K562 (cell line): ENCODE data around the gene NACA. TPM values are rescaled to one million over a fixed set of nuclear protein-coding genes. Genes with fewer than 3 reads are reported as not detected.
A peak's percentile ranks its signal among the peaks of the same experiment; 100 is the strongest.

Source experiments
- ATAC-seq: fragments of 200-7000 bp; cut with Tn5 transposase; 3 replicates; pipeline ENCODE4 v1.9.1; 2020; ENCODE audit warnings: moderate library complexity
- BruUV-seq: library from RNA; stranded (reverse); fragments of 400-500 nt; replicated peaks from 2 replicates; lab custom pipeline; 2021; lab: Mats Ljungman, UMichigan
- CTCF ChIA-PET: fragments of 300-600 bp; formaldehyde crosslinking; extraction: SDS; loops from one replicate; lab custom pipeline; 2021; ENCODE audit warnings: low intra/inter-chr PET ratio; lab: Yijun Ruan, JAX
- POLR2A ChIA-PET: fragments of 300-600, 350-650 bp; sonication (Branson Sonifier 250); formaldehyde crosslinking; extraction: SDS; loops from one replicate; lab custom pipeline; 2021; ENCODE audit warnings: antibody characterized with exemption, inconsistent platforms; lab: Yijun Ruan, JAX
- DNase-seq, 4 experiments: peaks; one replicate each; pipeline versions ENCODE4 v3.0.0 to v3.0.0-alpha.2; 2011 to 2018; ENCODE audit warnings: low spot score in 3 of 4, mixed read lengths in 3 of 4; ENCODE audit errors: extremely low read depth in 1 of 4
- FAIRE-seq: peaks from 2 replicates; lab custom pipeline; 2011; peaks lifted over from hg19 to GRCh38; lab: Jason Lieb, UNC
- H2AFZ ChIP-seq: 2 replicates; pipeline ENCODE4 v1.6.0; 2011; ENCODE audit warnings: low read depth, low read length, control low read depth, inconsistent platforms
- H3K27ac ChIP-seq: fragments of 200-600 bp; 3 replicates; pipeline ENCODE4 v1.8.0; 2011; ENCODE audit warnings: low read depth, mild to moderate bottlenecking, control low read depth, inconsistent platforms, low read length, moderate library complexity, mixed read lengths; ENCODE audit errors: extremely low read depth
- H3K27me3 ChIP-seq, 2 experiments: fragments of 300-600 bp in 1 of 2; 2 replicates in 1 of 2; 3 replicates in 1 of 2; pipeline versions ENCODE4 v1.6.0 to v1.8.0; 2011; ENCODE audit warnings: inconsistent platforms in 2 of 2, low read length in 2 of 2, mild to moderate bottlenecking in 1 of 2, mixed read lengths in 1 of 2, moderate library complexity in 1 of 2; ENCODE audit not compliant: control insufficient read depth in 2 of 2, insufficient read depth in 2 of 2
- H3K36me3 ChIP-seq: fragments of 300-600 bp; 3 replicates; pipeline ENCODE4 v1.8.0; 2011; ENCODE audit warnings: mild to moderate bottlenecking, low read length, inconsistent platforms; ENCODE audit not compliant: control insufficient read depth, insufficient read depth
- H3K4me1 ChIP-seq, 2 experiments: fragments of 200-600 bp in 1 of 2; replicated peaks in 1 of 2; 2 replicates in 1 of 2; 3 replicates in 1 of 2; pipeline versions ENCODE4 v1.5.1 to v1.8.0; 2011; ENCODE audit warnings: inconsistent platforms in 2 of 2, low read length in 2 of 2, mild to moderate bottlenecking in 1 of 2, mixed read lengths in 1 of 2, moderate library complexity in 1 of 2; ENCODE audit not compliant: control insufficient read depth in 2 of 2, insufficient read depth in 2 of 2
- H3K4me2 ChIP-seq: 2 replicates; pipeline ENCODE4 v1.6.1; 2011; ENCODE audit warnings: low read length, control low read depth, inconsistent platforms, mixed read lengths; ENCODE audit not compliant: insufficient read depth
- H3K4me3 ChIP-seq: fragments of 200-600 bp; sonication (generic), shearing (Covaris generic); 2 replicates; pipeline ENCODE4 v1.5.1; 2016; ENCODE audit warnings: control low read depth, inconsistent platforms
- H3K79me2 ChIP-seq: fragments of 200-600 bp; 3 replicates; pipeline ENCODE4 v1.8.0; 2011; ENCODE audit warnings: low read length, inconsistent platforms; ENCODE audit not compliant: control insufficient read depth, insufficient read depth
- H3K9ac ChIP-seq, 2 experiments: 2 replicates each; pipeline versions ENCODE4 v1.6.0 to v1.6.1; 2011; ENCODE audit warnings: low read depth in 2 of 2, low read length in 2 of 2, control low read depth in 1 of 2, inconsistent platforms in 1 of 2, mild to moderate bottlenecking in 1 of 2, mixed read lengths in 1 of 2; ENCODE audit not compliant: insufficient read depth in 1 of 2
- H3K9me1 ChIP-seq: one replicate; pipeline ENCODE4 v1.6.0; 2011; ENCODE audit warnings: inconsistent platforms, mild to moderate bottlenecking, low read length, moderate library complexity; ENCODE audit not compliant: control insufficient read depth, insufficient read depth
- H3K9me3 ChIP-seq: replicated peaks from 2 replicates; pipeline ENCODE4 v1.5.1; 2011; ENCODE audit warnings: low read depth, low read length, inconsistent platforms; ENCODE audit not compliant: control insufficient read depth, insufficient read depth
- H4K20me1 ChIP-seq: replicated peaks from 2 replicates; pipeline ENCODE4 v1.6.1; 2011; ENCODE audit warnings: low read length, inconsistent platforms, mixed read lengths; ENCODE audit not compliant: control insufficient read depth, insufficient read depth
- BACH1 ChIP-seq: fragments of 200-800 bp; sonication (Bioruptor generic); IDR thresholded peaks from 2 replicates; pipeline ENCODE4 v1.6.1; 2016; ENCODE audit warnings: missing genetic modification characterization, missing compliant biosample characterization
- MAZ ChIP-seq, 2 experiments: fragments of 450-650 bp in 1 of 2; sonication (generic) in 1 of 2; formaldehyde crosslinking; IDR thresholded peaks in 1 of 2; conservative IDR thresholded peaks in 1 of 2; 2 replicates each; pipeline versions ENCODE4 v1.4.0 to v1.5.0; 2020; ENCODE audit warnings: mild to moderate bottlenecking in 1 of 2, missing genetic modification reagents in 1 of 2
- ZNF140 ChIP-seq: fragments of 250-450 bp; sonication (Bioruptor Pico); IDR thresholded peaks from 2 replicates; pipeline ENCODE4 v1.8.0; 2021; ENCODE audit warnings: moderate library complexity, mild to moderate bottlenecking, inconsistent platforms
- ZNF445 ChIP-seq: fragments of 250-450 bp; sonication (Bioruptor Pico); IDR thresholded peaks from 2 replicates; pipeline ENCODE4 v1.4.0; 2020; ENCODE audit warnings: low read depth, mild to moderate bottlenecking, moderate library complexity
- WGBS: fragments of 100-300 bp; shearing (Covaris generic); methylation state at CpG from one replicate; pipeline ENCODE4 v1.1.6; 2016; ENCODE audit warnings: low coverage, mixed read lengths; ENCODE audit not compliant: insufficient coverage; ENCODE audit errors: missing lambda C conversion rate; 5-methylcytosine and 5-hydroxymethylcytosine counted together
- in situ Hi-C: fragments of 300-500 bp; cut with MboI; formaldehyde crosslinking; loops from 4 replicates; pipeline ENCODE4 v1.15.0; 2018; ENCODE audit warnings: inconsistent platforms, mixed read lengths
- intact Hi-C: fragments of 100-400 bp; cut with micrococcal nuclease; formaldehyde crosslinking; loops from 2 replicates; pipeline ENCODE4 v1.14.2; 2022
- polyA plus RNA-seq, 8 experiments: library from polyadenylated mRNA; depleted of rRNA in 4 of 8; stranded (reverse) in 5 of 8; unstranded in 3 of 8; fragments of >200 nt; fragmentation: Nextera tagmentation in 2 of 8; fragmentation: Illumina TruSeq in 1 of 8; extraction: Ambion mirVana in 2 of 8; extraction: Trizol in 1 of 8; gene quantifications; 2 replicates each; pipeline versions ENCODE4 v1.2.1 to v1.2.3, GENCODE V29; 2011 to 2014; ENCODE audit warnings: inconsistent platforms in 1 of 8, missing spikeins in 1 of 8
- total RNA-seq, 7 experiments: library from RNA; depleted of rRNA in 6 of 7; stranded (reverse); fragments of >200 nt in 6 of 7; fragmentation: Illumina TruSeq in 2 of 7; extraction: Trizol in 2 of 7; gene quantifications; 2 replicates each; pipeline versions ENCODE4 v1.2.1 to v1.2.3, GENCODE V29; 2011 to 2021; ENCODE audit warnings: low replicate concordance in 1 of 7
- TF ChIP-seq, protein P1 (sequence below): fragments of 250-450 bp; sonication (Bioruptor Pico); IDR thresholded peaks from 2 replicates; pipeline ENCODE4 v1.8.0; 2022; ENCODE audit warnings: moderate library complexity, mild to moderate bottlenecking, inconsistent platforms
- TF ChIP-seq, protein P2 (sequence below): sonication (generic); IDR thresholded peaks from 2 replicates; pipeline ENCODE4 v1.6.1; 2016

The NACA gene
- total and polyA plus RNA-seq, 9 of the 15 experiments (the other 6 are each of a cell fraction or from before 2014, with no cell fraction given) = 1,030 to 2,416 (median 1,645) TPM

DNA sequence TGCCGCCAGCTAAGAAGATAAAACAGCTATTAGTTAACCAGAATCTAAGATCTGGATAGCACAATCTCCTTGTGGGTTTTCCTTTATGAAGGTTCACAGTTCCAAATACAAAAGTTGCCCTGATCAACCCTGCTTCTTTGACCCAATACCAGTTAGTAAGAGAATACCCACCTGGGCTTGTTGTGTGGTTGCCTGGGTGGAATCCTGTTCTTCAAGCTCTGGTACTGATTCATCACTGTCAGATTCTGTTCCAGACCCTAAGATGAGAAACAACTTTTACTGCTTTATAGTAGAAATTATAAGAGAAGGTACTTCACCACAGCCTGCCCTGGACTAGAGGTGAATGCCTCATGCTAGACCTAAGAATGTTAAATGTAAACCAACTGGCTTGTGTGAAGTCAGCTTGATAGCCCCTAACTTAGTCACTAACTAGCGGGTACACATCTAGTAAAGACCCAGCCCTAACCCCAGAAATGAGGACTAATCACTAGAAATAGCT lies 10.6 kb downstream of the NACA start:
- WGBS = 88% methylated on average over 2 of the region's 2 CpGs
- CTCF ChIA-PET = no interaction called here

More for the DNA sequence above, 10.6 kb downstream of the NACA start:
- Histone ChIP-seq H2AFZ (no peak overlapping the region), H3K4me2 (no peak overlapping the region), H3K9ac (no peak overlapping the region), H4K20me1 (peaks cover 33% of the 10 kb centered on the region), H3K4me3 (no peak overlapping the region), H3K27ac (no peak overlapping the region), H3K9me3 (no peaks in the 10 kb centered on the region), H3K27me3 (no peaks in the 10 kb centered on the region), H3K36me3 (peaks cover 78% of the 10 kb centered on the region), H3K4me1 (peaks cover 8 to 13% of the 10 kb centered on the region in 2 experiments; a peak in 4 of 5 replicates), H3K79me2 (peaks cover 51% of the 10 kb centered on the region), H3K9me1 (peaks cover 12% of the 10 kb centered on the region)
- ATAC-seq (no peak), DNase-seq (peak in 1 of 4 experiments; percentile 8), FAIRE-seq (no peak)
- in situ Hi-C loops (no loop called here), intact Hi-C loops (no loop called here)
- BruUV-seq = no TSS peak
- POLR2A ChIA-PET = interaction anchor here (0.6 to 3.0 kb wide), 4 partner anchors 9 to 848 kb away, joined by 3 to 12 read pairs (median 10); no protein-coding TSS in a partner anchor
- TF ChIP-seq, protein P1, sequence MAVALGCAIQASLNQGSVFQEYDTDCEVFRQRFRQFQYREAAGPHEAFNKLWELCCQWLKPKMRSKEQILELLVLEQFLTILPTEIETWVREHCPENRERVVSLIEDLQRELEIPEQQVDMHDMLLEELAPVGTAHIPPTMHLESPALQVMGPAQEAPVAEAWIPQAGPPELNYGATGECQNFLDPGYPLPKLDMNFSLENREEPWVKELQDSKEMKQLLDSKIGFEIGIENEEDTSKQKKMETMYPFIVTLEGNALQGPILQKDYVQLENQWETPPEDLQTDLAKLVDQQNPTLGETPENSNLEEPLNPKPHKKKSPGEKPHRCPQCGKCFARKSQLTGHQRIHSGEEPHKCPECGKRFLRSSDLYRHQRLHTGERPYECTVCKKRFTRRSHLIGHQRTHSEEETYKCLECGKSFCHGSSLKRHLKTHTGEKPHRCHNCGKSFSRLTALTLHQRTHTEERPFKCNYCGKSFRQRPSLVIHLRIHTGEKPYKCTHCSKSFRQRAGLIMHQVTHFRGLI (CRISPR knock-in tag) = no peak
- no peak for TF ChIP-seq ZNF445 (CRISPR knock-in tag)
- TF ChIP-seq ZNF140 (CRISPR knock-in tag) = no peak
- no peak for TF ChIP-seq BACH1
- TF ChIP-seq MAZ (CRISPR knock-in tag; conservative IDR thresholded peaks at IDR 0.05 in 1 of 2, IDR thresholded peaks at IDR 0.05 in 1 of 2) = no peak
- TF ChIP-seq, protein P2, sequence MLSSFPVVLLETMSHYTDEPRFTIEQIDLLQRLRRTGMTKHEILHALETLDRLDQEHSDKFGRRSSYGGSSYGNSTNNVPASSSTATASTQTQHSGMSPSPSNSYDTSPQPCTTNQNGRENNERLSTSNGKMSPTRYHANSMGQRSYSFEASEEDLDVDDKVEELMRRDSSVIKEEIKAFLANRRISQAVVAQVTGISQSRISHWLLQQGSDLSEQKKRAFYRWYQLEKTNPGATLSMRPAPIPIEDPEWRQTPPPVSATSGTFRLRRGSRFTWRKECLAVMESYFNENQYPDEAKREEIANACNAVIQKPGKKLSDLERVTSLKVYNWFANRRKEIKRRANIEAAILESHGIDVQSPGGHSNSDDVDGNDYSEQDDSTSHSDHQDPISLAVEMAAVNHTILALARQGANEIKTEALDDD = peak; percentile 34; the same call in 1 of the 2 replicates
